H1 (cell line): ENCODE results near the gene MTMR10. TPM values are rescaled to one million over a fixed set of nuclear protein-coding genes. Genes with fewer than 3 reads are reported as not detected.

Experiments
- CTCF ChIA-PET: fragments of 300-600 bp; sonication (Branson Sonifier 250); formaldehyde crosslinking; loops from one replicate; lab custom pipeline; 2021; ENCODE audit not compliant: partially characterized antibody; lab: Charles Lee
- POLR2A ChIA-PET: fragments of 300-600 bp; sonication (Branson Sonifier 250); formaldehyde crosslinking; loops from one replicate; lab custom pipeline; 2021; ENCODE audit warnings: inconsistent platforms; ENCODE audit not compliant: partially characterized antibody; lab: Charles Lee
- DNase-seq, 2 experiments: peaks; one replicate each; pipeline versions ENCODE4 v3.0.0 to v3.0.0-alpha.2; 2010 to 2022; ENCODE audit warnings: low spot score in 2 of 2, low read depth in 1 of 2, mixed read lengths in 1 of 2
- FAIRE-seq: peaks from 2 replicates; lab custom pipeline; 2011; peaks lifted over from hg19 to GRCh38; lab: Jason Lieb, UNC
- H2AFZ ChIP-seq: 2 replicates; pipeline ENCODE4 v1.8.1; 2012; ENCODE audit warnings: low read length, inconsistent platforms
- H2AK5ac ChIP-seq: 2 replicates; pipeline ENCODE4 v1.6.1; 2013; ENCODE audit warnings: low read depth, low read length
- H2BK120ac ChIP-seq: replicated peaks from 2 replicates; pipeline ENCODE3; 2013; ENCODE audit warnings: low read depth, low read length, inconsistent platforms
- H2BK12ac ChIP-seq: 2 replicates; pipeline ENCODE4 v1.6.1; 2013; ENCODE audit warnings: low read depth, low read length
- H2BK15ac ChIP-seq: 2 replicates; pipeline ENCODE4 v1.6.1; 2013; ENCODE audit warnings: low read length
- H2BK20ac ChIP-seq: 2 replicates; pipeline ENCODE4 v1.6.1; 2013; ENCODE audit warnings: low read length
- H2BK5ac ChIP-seq: 2 replicates; pipeline ENCODE4 v1.6.1; 2013; ENCODE audit warnings: low read depth, low read length
- H3K14ac ChIP-seq: 2 replicates; pipeline ENCODE4 v1.6.1; 2013; ENCODE audit warnings: inconsistent platforms; ENCODE audit not compliant: insufficient read length
- H3K18ac ChIP-seq: 2 replicates; pipeline ENCODE4 v1.6.1; 2013; ENCODE audit warnings: low read length; ENCODE audit errors: extremely low read depth
- H3K23ac ChIP-seq: 2 replicates; pipeline ENCODE4 v1.6.1; 2013; ENCODE audit warnings: inconsistent platforms; ENCODE audit not compliant: insufficient read length
- H3K23me2 ChIP-seq: 2 replicates; pipeline ENCODE4 v1.6.1; 2013; ENCODE audit warnings: low read depth, low read length
- H3K27ac ChIP-seq: 2 replicates; pipeline ENCODE4 v1.6.1; 2011; ENCODE audit warnings: low read depth, low read length, inconsistent platforms
- H3K27me3 ChIP-seq, 4 experiments: replicated peaks in 1 of 4; 1 replicate in 1 of 4; 2 replicates in 3 of 4; pipeline versions ENCODE4 v1.6.1 to v1.8.1; 2011 to 2013; ENCODE audit warnings: low read length in 3 of 4, mild to moderate bottlenecking in 3 of 4, inconsistent platforms in 2 of 4, mixed read lengths in 2 of 4, moderate library complexity in 1 of 4; ENCODE audit not compliant: control insufficient read depth in 3 of 4, insufficient read depth in 3 of 4; ENCODE audit errors: extremely low read depth in 1 of 4
- H3K36me3 ChIP-seq, 4 experiments: 2 replicates each; pipeline versions ENCODE4 v1.6.1 to v1.8.1; 2011 to 2013; ENCODE audit warnings: mild to moderate bottlenecking in 4 of 4, low read length in 3 of 4, moderate library complexity in 2 of 4, control low read depth in 1 of 4, inconsistent platforms in 1 of 4; ENCODE audit not compliant: insufficient read depth in 4 of 4, control insufficient read depth in 2 of 4
- H3K4ac ChIP-seq: replicated peaks from 2 replicates; pipeline ENCODE3; 2013; ENCODE audit warnings: low read length, low read depth, mixed read lengths, inconsistent platforms; ENCODE audit not compliant: insufficient read length
- H3K4me1 ChIP-seq, 4 experiments: replicated peaks in 1 of 4; 1 replicate in 1 of 4; 2 replicates in 3 of 4; pipeline versions ENCODE4 v1.6.1 to v1.8.1; 2011 to 2013; ENCODE audit warnings: low read length in 3 of 4, inconsistent platforms in 2 of 4, mixed read lengths in 1 of 4; ENCODE audit not compliant: insufficient read depth in 4 of 4, control insufficient read depth in 3 of 4
- H3K4me2 ChIP-seq, 2 experiments: 2 replicates each; pipeline versions ENCODE4 v1.6.1 to v1.8.1; 2011 to 2013; ENCODE audit warnings: low read depth in 2 of 2, low read length in 2 of 2, control low read depth in 1 of 2, inconsistent platforms in 1 of 2, mild to moderate bottlenecking in 1 of 2; ENCODE audit not compliant: insufficient read depth in 1 of 2
- H3K4me3 ChIP-seq, 4 experiments: fragments of 200-600, 300-600 bp in 1 of 4; sonication (generic), shearing (Covaris generic), sonication (Bioruptor Twin) in 1 of 4; 2 replicates each; pipeline versions ENCODE4 v1.5.1 to v1.8.1; 2011 to 2016; ENCODE audit warnings: low read length in 4 of 4, low read depth in 3 of 4, control low read depth in 2 of 4, inconsistent platforms in 2 of 4, mild to moderate bottlenecking in 2 of 4, mixed read lengths in 1 of 4, moderate library complexity in 1 of 4; ENCODE audit not compliant: insufficient read depth in 2 of 4; ENCODE audit errors: extremely low read depth in 1 of 4
- H3K56ac ChIP-seq: replicated peaks from 2 replicates; pipeline ENCODE3; 2013; ENCODE audit warnings: low read depth, mild to moderate bottlenecking, mixed read lengths, low read length, inconsistent platforms; ENCODE audit not compliant: insufficient read length
- H3K79me1 ChIP-seq: 2 replicates; pipeline ENCODE4 v1.6.1; 2013; ENCODE audit warnings: low read depth, low read length, control low read depth
- H3K79me2 ChIP-seq, 2 experiments: 2 replicates each; pipeline versions ENCODE4 v1.6.1 to v1.8.1; 2012 to 2013; ENCODE audit warnings: low read length in 2 of 2, mild to moderate bottlenecking in 2 of 2, inconsistent platforms in 1 of 2; ENCODE audit not compliant: insufficient read depth in 2 of 2, control insufficient read depth in 1 of 2
- H3K9ac ChIP-seq, 4 experiments: replicated peaks in 1 of 4; 1 replicate in 1 of 4; 2 replicates in 3 of 4; pipeline versions ENCODE4 v1.6.1 to v1.8.1; 2011 to 2013; ENCODE audit warnings: low read depth in 3 of 4, low read length in 3 of 4, control low read depth in 2 of 4, mild to moderate bottlenecking in 2 of 4, moderate library complexity in 2 of 4, inconsistent platforms in 1 of 4; ENCODE audit errors: extremely low read depth in 1 of 4
- H3K9me3 ChIP-seq, 2 experiments: 2 replicates each; pipeline versions ENCODE4 v1.6.1 to v1.8.1; 2012 to 2013; ENCODE audit warnings: mild to moderate bottlenecking in 2 of 2, moderate library complexity in 2 of 2, control low read depth in 1 of 2, inconsistent platforms in 1 of 2, low read depth in 1 of 2, low read length in 1 of 2, mixed read lengths in 1 of 2; ENCODE audit not compliant: insufficient read depth in 2 of 2
- H4K20me1 ChIP-seq, 2 experiments: replicated peaks in 1 of 2; 2 replicates each; pipeline versions ENCODE3 to v1.8.1; 2011 to 2013; ENCODE audit warnings: inconsistent platforms in 2 of 2, low read length in 2 of 2, mild to moderate bottlenecking in 1 of 2; ENCODE audit not compliant: insufficient read depth in 2 of 2, control insufficient read depth in 1 of 2
- H4K5ac ChIP-seq: 2 replicates; pipeline ENCODE4 v1.6.1; 2013; ENCODE audit warnings: low read length, low read depth, mixed read lengths, inconsistent platforms; ENCODE audit not compliant: insufficient read length
- H4K8ac ChIP-seq: 2 replicates; pipeline ENCODE4 v1.8.0; 2013; ENCODE audit warnings: mild to moderate bottlenecking, moderate library complexity, low read length, inconsistent platforms; ENCODE audit not compliant: insufficient read depth; ENCODE audit errors: extremely low read depth
- H4K91ac ChIP-seq: replicated peaks from 2 replicates; pipeline ENCODE3; 2013; ENCODE audit warnings: low read length, mixed read lengths, inconsistent platforms; ENCODE audit not compliant: insufficient read length
- BACH1 ChIP-seq: IDR thresholded peaks from 2 replicates; pipeline ENCODE4 v1.6.1; 2012; ENCODE audit warnings: low read length, improper control_type of control experiment
- CHD1 ChIP-seq: IDR thresholded peaks from 2 replicates; pipeline ENCODE4 v1.6.1; 2012; ENCODE audit warnings: low read depth, low read length, improper control_type of control experiment
- GABPA ChIP-seq: IDR thresholded peaks from 2 replicates; pipeline ENCODE4 v1.6.1; 2011; ENCODE audit warnings: mild to moderate bottlenecking, low read length, moderate library complexity, borderline replicate concordance; ENCODE audit not compliant: insufficient read depth
- HDAC6 ChIP-seq: IDR thresholded peaks from one replicate; pipeline ENCODE4 v1.7.1; 2012; ENCODE audit warnings: low read depth, mild to moderate bottlenecking, inconsistent platforms, low read length, moderate library complexity
- JUND ChIP-seq: IDR thresholded peaks from 2 replicates; pipeline ENCODE4 v1.6.1; 2011; ENCODE audit warnings: mild to moderate bottlenecking, improper control_type of control experiment, low read length
- POLR2A ChIP-seq, 2 experiments: IDR thresholded peaks; 1 replicate in 1 of 2; 2 replicates in 1 of 2; pipeline ENCODE4 v1.6.1; 2011; ENCODE audit warnings: low read depth in 2 of 2, low read length in 2 of 2, mild to moderate bottlenecking in 2 of 2; ENCODE audit errors: control extremely low read depth in 1 of 2
- RFX5 ChIP-seq: IDR thresholded peaks from 2 replicates; pipeline ENCODE4 v1.6.1; 2011; ENCODE audit warnings: low read depth, low read length, improper control_type of control experiment, borderline replicate concordance
- SRF ChIP-seq: IDR thresholded peaks from 2 replicates; pipeline ENCODE4 v1.6.1; 2011; ENCODE audit warnings: mild to moderate bottlenecking, low read depth, low read length, moderate library complexity
- TCF12 ChIP-seq: IDR thresholded peaks from 2 replicates; pipeline ENCODE4 v1.6.1; 2011; ENCODE audit warnings: low read depth, mild to moderate bottlenecking, low read length
- TEAD4 ChIP-seq: IDR thresholded peaks from 2 replicates; pipeline ENCODE4 v1.6.1; 2012; ENCODE audit warnings: low read depth, low read length, inconsistent platforms, mixed read lengths
- WGBS, 2 experiments: shearing (Covaris generic) in 1 of 2; methylation state at CpG; one replicate each; pipeline versions ENCODE4 v1.1.6 to v1.1.7; 2013 to 2015; ENCODE audit warnings: low lambda C conversion rate in 2 of 2, mixed read lengths in 2 of 2, inconsistent platforms in 1 of 2, low coverage in 1 of 2, missing lambda C conversion rate in 1 of 2; ENCODE audit not compliant: insufficient replicate concordance in 2 of 2, insufficient coverage in 1 of 2, insufficient read length in 1 of 2; ENCODE audit errors: extremely low coverage in 1 of 2, missing lambda C conversion rate in 1 of 2; 5-methylcytosine and 5-hydroxymethylcytosine counted together
- polyA plus RNA-seq, 7 experiments: library from polyadenylated mRNA; depleted of rRNA in 3 of 7; stranded (reverse) in 5 of 7; unstranded in 2 of 7; fragments of >200 nt in 5 of 7; fragments of 200-250 nt in 2 of 7; gene quantifications; 1 replicate in 5 of 7; 2 replicates in 1 of 7; 4 replicates in 1 of 7; pipeline versions ENCODE4 v1.2.1 to v1.2.3, GENCODE V29; 2011 to 2013; ENCODE audit warnings: missing spikeins in 2 of 7, mixed read lengths in 2 of 7
- total RNA-seq: library from RNA; stranded (reverse); fragmentation: NEBNext Ultra II Directional; extraction: Animal tissue kit (Norgen Biotek cat#: 25700); gene quantifications from 2 replicates; pipeline ENCODE4 v1.2.1, GENCODE V29; 2021

MTMR10 gene
- total and polyA plus RNA-seq, 2 of the 8 experiments (the other 6 are each of a cell fraction or from before 2014, with no cell fraction given), result 3.8 to 13.1 TPM

GRCh38 chr15:31036783-31037182 lies 45.4 kb upstream of the MTMR10 start:
- Histone ChIP-seq H3K36me3 (no peaks in the 10 kb centered on the region), H3K9ac (no peak overlapping the region), H3K27me3 (no peaks in the 10 kb centered on the region), H3K23me2 (no peaks in the 10 kb centered on the region), H3K4me2 (no peak overlapping the region), H4K91ac (no peak overlapping the region), H2BK15ac (no peak overlapping the region), H2AFZ (no peak overlapping the region), H2AK5ac (no peak overlapping the region), H3K23ac (no peak overlapping the region), H3K4me3 (no peak overlapping the region), H2BK12ac (no peak overlapping the region), H3K14ac (no peak overlapping the region), H3K4ac (no peak overlapping the region), H2BK120ac (no peak overlapping the region), H3K79me2 (no peaks in the 10 kb centered on the region), H3K9me3 (no peaks in the 10 kb centered on the region), H3K18ac (no peak overlapping the region), H4K20me1 (no peaks in the 10 kb centered on the region), H2BK20ac (no peak overlapping the region), H3K79me1 (no peaks in the 10 kb centered on the region), H4K5ac (no peak overlapping the region), H3K27ac (no peak overlapping the region), H3K56ac (no peak overlapping the region), H4K8ac (peak overlapping the region; percentile 15; the same call in 1 of the 2 replicates), H3K4me1 (peaks cover 0 to 4% (median 2%) of the 10 kb centered on the region in 4 experiments; a peak in 1 of 7 replicates), H2BK5ac (no peak overlapping the region)
- ChIA-PET CTCF (no interaction called here), POLR2A (interaction anchor here (1.2 kb wide), 1 partner anchor 11 kb away, joined by 3 read pairs; no protein-coding TSS in a partner anchor)
- FAIRE-seq (no peak), DNase-seq (no peak)
- 94% methylated on average over 9 of the region's 9 CpGs; no CpG with 5 or more reads in 1 of the 2 experiments for WGBS, 2 experiments
- TF ChIP-seq TEAD4 (no peak), CHD1 (no peak), RFX5 (no peak), HDAC6 (no peak), JUND (no peak), BACH1 (no peak), SRF (no peak), GABPA (no peak), TCF12 (no peak), POLR2A (IDR thresholded peaks at IDR 0.05; ENCODE audit: control extremely low read depth in 1 of 2, low read depth in 2 of 2, low read length in 2 of 2) (no peak)
